ENCODE data around the gene CHST1. TPM values are rescaled to one million over a fixed set of nuclear protein-coding genes. Genes with fewer than 3 reads are reported as not detected.

The CHST1 gene
- total RNA-seq, 1 donor from 2014 or later: 0.11 TPM

- intact Hi-C loops (cut with micrococcal nuclease): no loop called here
These were observed 19.0 kb downstream of the CHST1 start for GRCh38 chr11:45646275-45646927.

- intact Hi-C loops (cut with micrococcal nuclease): no loop called here
These were observed 20.2 kb downstream of the CHST1 start for GRCh38 chr11:45644981-45645889.

GRCh38 chr11:45643598-45644260, 21.7 kb downstream of the CHST1 start:
- intact Hi-C loops (cut with micrococcal nuclease): no loop called here

GRCh38 chr11:45641961-45642360, 23.5 kb downstream of the CHST1 start:
- intact Hi-C loops (cut with micrococcal nuclease): no loop called here

- intact Hi-C loops (cut with micrococcal nuclease): no loop called here
These were observed 27.4 kb downstream of the CHST1 start for GRCh38 chr11:45638051-45638450.

- intact Hi-C loops (cut with micrococcal nuclease): no loop called here
These were observed 29.5 kb downstream of the CHST1 start for GRCh38 chr11:45635907-45636306.

GRCh38 chr11:45625611-45626010, 39.8 kb downstream of the CHST1 start:
- intact Hi-C loops (cut with micrococcal nuclease): no loop called here

GRCh38 chr11:45624095-45624494, 41.3 kb downstream of the CHST1 start:
- intact Hi-C loops (cut with micrococcal nuclease): no loop called here

GRCh38 chr11:45622861-45623260, 42.6 kb downstream of the CHST1 start:
- intact Hi-C loops (cut with micrococcal nuclease): no loop called here

- intact Hi-C loops (cut with micrococcal nuclease): no loop called here
These were observed 43.1 kb downstream of the CHST1 start for GRCh38 chr11:45622283-45622682.

GRCh38 chr11:45621588-45621987, 43.8 kb downstream of the CHST1 start:
- intact Hi-C loops (cut with micrococcal nuclease): no loop called here

- intact Hi-C loops (cut with micrococcal nuclease): no loop called here
These were observed 45.2 kb downstream of the CHST1 start for GRCh38 chr11:45620243-45620642.

GRCh38 chr11:45618897-45619296, 46.5 kb downstream of the CHST1 start:
- intact Hi-C loops (cut with micrococcal nuclease): no loop called here

GRCh38 chr11:45617871-45618601, 47.4 kb downstream of the CHST1 start:
- intact Hi-C loops (cut with micrococcal nuclease): no loop called here

- intact Hi-C loops (cut with micrococcal nuclease): no loop called here
These were observed 48.4 kb downstream of the CHST1 start for GRCh38 chr11:45616802-45617549.

- intact Hi-C loops (cut with micrococcal nuclease): no loop called here
These were observed 50.1 kb downstream of the CHST1 start for GRCh38 chr11:45615182-45615792.

- intact Hi-C loops (cut with micrococcal nuclease): no loop called here
These were observed 51.1 kb downstream of the CHST1 start for GRCh38 chr11:45614196-45614828.

GRCh38 chr11:45610627-45611026, 54.8 kb downstream of the CHST1 start:
- intact Hi-C loops (cut with micrococcal nuclease): no loop called here

- intact Hi-C loops (cut with micrococcal nuclease): no loop called here
These were observed 55.5 kb downstream of the CHST1 start for GRCh38 chr11:45609902-45610301.

- intact Hi-C loops (cut with micrococcal nuclease): no loop called here
These were observed 56.1 kb downstream of the CHST1 start for GRCh38 chr11:45609337-45609736.
